Tibial nerve (tissue), 4 donors: ENCODE results near the gene SPHK1. TPM values are rescaled to one million over a fixed set of nuclear protein-coding genes. Genes with fewer than 3 reads are reported as not detected.

Experiments
- DNase-seq, 2 donors: peaks; one replicate each; pipeline ENCODE4 v3.0.0-alpha.2; 2019; ENCODE audit warnings: low spot score in 2 of 2
- H3K27ac ChIP-seq, 4 donors: fragments of 200-600 bp; sonication (generic) in 3 of 4; one replicate each; pipeline ENCODE4 v1.5.1; 2017 to 2019; ENCODE audit warnings: mild to moderate bottlenecking in 1 of 4
- H3K27me3 ChIP-seq, 2 donors: fragments of 200-600 bp; sonication (generic) in 1 of 2; one replicate each; pipeline versions ENCODE4 v1.5.1 to v1.6.0; 2017 to 2019
- H3K36me3 ChIP-seq, 3 donors: fragments of 200-600 bp; sonication (generic); one replicate each; pipeline ENCODE4 v1.5.1; 2018 to 2019
- H3K4me1 ChIP-seq, 4 donors: fragments of 200-600 bp; sonication (generic) in 3 of 4; one replicate each; pipeline ENCODE4 v1.5.1; 2017 to 2019
- H3K4me3 ChIP-seq, 4 donors: fragments of 200-600 bp; sonication (generic) in 3 of 4; one replicate each; pipeline ENCODE4 v1.5.1; 2017 to 2019; ENCODE audit warnings: mild to moderate bottlenecking in 1 of 4, moderate library complexity in 1 of 4
- H3K9me3 ChIP-seq, 4 donors: fragments of 200-600 bp; sonication (generic) in 3 of 4; one replicate each; pipeline ENCODE4 v1.5.1; 2017 to 2019
- EP300 ChIP-seq, 2 donors: sonication (generic); formaldehyde crosslinking; IDR thresholded peaks; one replicate each; pipeline ENCODE4 v1.6.1; 2017; ENCODE audit warnings: antibody characterized with exemption in 2 of 2, mild to moderate bottlenecking in 1 of 2
- POLR2A ChIP-seq, 2 donors: fragments of 450-650 bp; IDR thresholded peaks; one replicate each; pipeline ENCODE4 v1.6.1; 2017; ENCODE audit warnings: antibody characterized with exemption in 2 of 2, mild to moderate bottlenecking in 2 of 2, moderate library complexity in 2 of 2
- whole genome bisulfite sequencing, 2 donors: methylation state at CpG; one replicate each; pipeline ENCODE4 v1.1.5; 2018; 5-methylcytosine and 5-hydroxymethylcytosine counted together
- total RNA-seq, 4 donors: library from RNA; depleted of rRNA; stranded (reverse); fragments of >200 nt; gene quantifications; one replicate each; pipeline ENCODE4 v1.1.0, GENCODE V29; 2016
- TF ChIP-seq, protein P1 (sequence below), 5 experiments: fragments of 200-600 bp in 3 of 5; fragments of 450-650 bp in 2 of 5; sonication (generic) in 3 of 5; IDR thresholded peaks; one replicate each; pipeline ENCODE4 v1.5.1; 2016 to 2019; ENCODE audit warnings: antibody characterized with exemption in 5 of 5, mild to moderate bottlenecking in 3 of 5, moderate library complexity in 2 of 5

The SPHK1 gene
- total RNA-seq, 4 donors from 2014 or later, result 16.7 to 50.1 (median 27.8) TPM

DNA sequence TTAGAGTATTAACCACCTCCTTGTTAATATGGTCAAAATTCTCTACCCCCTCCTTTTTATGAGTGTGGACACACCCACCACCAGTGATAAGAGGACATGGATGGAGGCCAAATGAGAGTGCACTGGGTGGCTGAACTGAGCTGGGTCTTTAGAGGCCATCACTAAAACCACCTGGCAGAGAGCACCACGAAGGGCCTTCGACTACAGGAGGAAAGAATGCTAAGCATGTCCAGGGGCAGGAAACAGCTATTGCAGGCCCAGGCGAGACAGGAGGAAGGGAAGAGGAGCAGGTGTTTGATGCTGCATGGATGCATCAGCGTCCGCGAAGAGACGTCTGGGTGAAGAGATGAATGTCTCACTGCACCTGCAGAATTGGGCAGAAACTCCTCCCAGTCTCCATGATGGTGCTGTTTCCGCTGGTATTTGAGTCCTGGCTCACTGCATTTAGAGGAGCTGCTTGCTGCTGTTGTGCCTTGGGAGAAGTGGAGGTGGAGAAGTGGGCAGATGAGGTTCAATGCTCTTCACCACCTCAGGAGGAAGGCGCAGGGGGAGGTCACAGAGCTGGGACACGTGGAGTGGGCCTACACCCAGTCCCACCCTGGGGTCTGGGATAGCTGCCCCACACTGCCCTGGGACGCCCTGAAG lies 33.2 kb downstream of the SPHK1 start:
- TF ChIP-seq EP300 (IDR thresholded peaks at IDR 0.05) (no peak), POLR2A (IDR thresholded peaks at IDR 0.05) (no peak)
- TF ChIP-seq, protein P1, sequence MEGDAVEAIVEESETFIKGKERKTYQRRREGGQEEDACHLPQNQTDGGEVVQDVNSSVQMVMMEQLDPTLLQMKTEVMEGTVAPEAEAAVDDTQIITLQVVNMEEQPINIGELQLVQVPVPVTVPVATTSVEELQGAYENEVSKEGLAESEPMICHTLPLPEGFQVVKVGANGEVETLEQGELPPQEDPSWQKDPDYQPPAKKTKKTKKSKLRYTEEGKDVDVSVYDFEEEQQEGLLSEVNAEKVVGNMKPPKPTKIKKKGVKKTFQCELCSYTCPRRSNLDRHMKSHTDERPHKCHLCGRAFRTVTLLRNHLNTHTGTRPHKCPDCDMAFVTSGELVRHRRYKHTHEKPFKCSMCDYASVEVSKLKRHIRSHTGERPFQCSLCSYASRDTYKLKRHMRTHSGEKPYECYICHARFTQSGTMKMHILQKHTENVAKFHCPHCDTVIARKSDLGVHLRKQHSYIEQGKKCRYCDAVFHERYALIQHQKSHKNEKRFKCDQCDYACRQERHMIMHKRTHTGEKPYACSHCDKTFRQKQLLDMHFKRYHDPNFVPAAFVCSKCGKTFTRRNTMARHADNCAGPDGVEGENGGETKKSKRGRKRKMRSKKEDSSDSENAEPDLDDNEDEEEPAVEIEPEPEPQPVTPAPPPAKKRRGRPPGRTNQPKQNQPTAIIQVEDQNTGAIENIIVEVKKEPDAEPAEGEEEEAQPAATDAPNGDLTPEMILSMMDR (IDR thresholded peaks at IDR 0.05), result no peak
- Histone ChIP-seq H3K9me3 (no peaks in the 10 kb centered on the region), H3K4me3 (no peak overlapping the region), H3K27me3 (no peaks in the 10 kb centered on the region), H3K36me3 (peaks cover 0 to 15% (median under 1%) of the 10 kb centered on the region in 3 donors), H3K27ac (no peak overlapping the region), H3K4me1 (peaks cover 0 to 31% (median 14%) of the 10 kb centered on the region in 4 donors)
- no peak for DNase-seq
- 70 to 73% methylated on average over 11 of the region's 11 CpGs for WGBS, 2 donors

DNA sequence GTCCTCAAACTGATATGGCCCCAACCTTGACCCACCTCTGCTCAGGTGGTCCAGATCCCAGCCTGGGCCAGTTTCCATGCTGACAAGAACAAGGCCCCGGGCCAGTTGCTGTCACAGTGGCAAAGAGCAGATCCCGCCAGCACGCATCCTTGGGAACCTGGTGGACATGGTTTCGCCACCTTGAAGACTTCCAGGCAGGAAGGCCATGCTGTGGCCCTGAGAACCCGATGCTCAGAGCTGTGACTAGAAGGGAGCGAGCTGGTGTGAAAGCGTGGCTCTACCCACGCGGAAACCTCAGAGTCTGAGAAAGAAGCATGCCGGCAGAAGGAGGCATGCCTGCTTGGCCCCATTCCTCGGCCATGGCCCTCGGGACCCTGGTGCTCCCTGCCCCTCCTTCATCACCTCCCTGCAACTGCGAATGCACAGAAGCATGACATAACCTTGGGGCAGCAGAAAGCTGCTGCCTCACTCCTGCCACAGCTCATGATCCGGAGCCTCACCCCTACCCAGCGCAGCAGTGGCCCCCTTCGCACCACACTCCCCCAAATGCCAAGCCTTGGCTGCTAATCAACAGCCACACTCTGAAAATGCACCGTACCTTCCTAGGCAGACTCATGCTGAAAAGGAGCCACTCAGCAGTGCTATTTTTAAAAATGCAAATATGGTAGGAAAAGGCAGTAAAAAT lies 35.3 kb downstream of the SPHK1 start:
- no peak for DNase-seq
- H3K36me3 ChIP-seq, result peaks cover 0 to 12% (median 0%) of the 10 kb centered on the region in 3 donors
- H3K9me3 ChIP-seq, result no peaks in the 10 kb centered on the region
- H3K4me1 ChIP-seq, result peaks cover 0 to 23% (median 7%) of the 10 kb centered on the region in 4 donors
- no peak overlapping the region for H3K4me3 ChIP-seq
- 63 to 76% methylated on average over 15 to 17 of the region's 17 CpGs for WGBS, 2 donors
- no peaks in the 10 kb centered on the region for H3K27me3 ChIP-seq
- H3K27ac ChIP-seq, result no peak overlapping the region
- TF ChIP-seq, protein P1 (IDR thresholded peaks at IDR 0.05), result no peak
- TF ChIP-seq POLR2A (IDR thresholded peaks at IDR 0.05), result no peak
- TF ChIP-seq EP300 (IDR thresholded peaks at IDR 0.05), result no peak

GRCh38 chr17:76420356-76421043 lies 36.1 kb downstream of the SPHK1 start:
- DNase-seq, result no peak
- H3K27ac ChIP-seq, result no peak overlapping the region
- WGBS, 2 donors, result 67 to 75% methylated on average over 10 of the region's 10 CpGs

GRCh38 chr17:76421044-76421407 lies 36.6 kb downstream of the SPHK1 start:
- Histone ChIP-seq H3K27me3 (no peaks in the 10 kb centered on the region), H3K4me1 (peaks cover 0 to 19% (median 3%) of the 10 kb centered on the region in 4 donors), H3K36me3 (peaks cover 0 to 12% (median 0%) of the 10 kb centered on the region in 3 donors), H3K4me3 (no peak overlapping the region), H3K9me3 (no peaks in the 10 kb centered on the region), H3K27ac (no peak overlapping the region)
- no peak for DNase-seq
- WGBS, 2 donors, result 40 to 41% methylated on average over 7 of the region's 7 CpGs
- TF ChIP-seq, protein P1 (IDR thresholded peaks at IDR 0.05), result no peak
- TF ChIP-seq POLR2A (IDR thresholded peaks at IDR 0.05), result no peak
- TF ChIP-seq EP300 (IDR thresholded peaks at IDR 0.05), result no peak

More at GRCh38 chr17:76420356-76421043, 36.1 kb downstream of the SPHK1 start:
- TF ChIP-seq, protein P1 (IDR thresholded peaks at IDR 0.05), result no peak
- TF ChIP-seq EP300 (IDR thresholded peaks at IDR 0.05), result no peak
- no peak for TF ChIP-seq POLR2A (IDR thresholded peaks at IDR 0.05)
- H3K4me3 ChIP-seq, result no peak overlapping the region
- peaks cover 0 to 12% (median 0%) of the 10 kb centered on the region in 3 donors for H3K36me3 ChIP-seq
- peaks cover 0 to 19% (median 3%) of the 10 kb centered on the region in 4 donors for H3K4me1 ChIP-seq
- no peaks in the 10 kb centered on the region for H3K27me3 ChIP-seq
- H3K9me3 ChIP-seq, result no peaks in the 10 kb centered on the region
